ENCODE data around the gene LILRB3. TPM values are rescaled to one million over a fixed set of nuclear protein-coding genes. Genes with fewer than 3 reads are reported as not detected.
"Not testable (repeated sequence)": the region's sequence is repeated elsewhere in the genome, so short reads cannot be mapped to it uniquely, and the experiment has no call there.

Gene LILRB3
- total and polyA plus RNA-seq, 2 of the 4 experiments (the other 2 are of a cell fraction): not detected

GRCh38 chr19:54218259-54218658, 4.5 kb downstream of the LILRB3 start:
- Histone ChIP-seq H3K9me1 (ENCODE audit: insufficient read depth, low read length) (no peaks in the 10 kb centered on the region), H4K91ac (ENCODE audit: insufficient read depth, low read depth, low read length) (no peak overlapping the region), H3K14ac (replicated peaks; ENCODE audit: low read depth, low read length) (no peak overlapping the region), H3K9me3 (ENCODE audit: control insufficient read depth, insufficient read depth, low read length) (no peaks in the 10 kb centered on the region), H2BK120ac (ENCODE audit: low read depth, low read length) (no peak overlapping the region), H2AFZ (replicated peaks; ENCODE audit: low read length, poor library complexity) (no peak overlapping the region), H3K36me3 (ENCODE audit: control insufficient read depth, insufficient read depth, low read length) (no peaks in the 10 kb centered on the region), H3K56ac (ENCODE audit: extremely low read depth, insufficient read depth, low read length) (no peak overlapping the region), H3K18ac (ENCODE audit: low read depth, low read length) (no peak overlapping the region), H3K4ac (ENCODE audit: low read depth, low read length) (no peak overlapping the region), H2AK5ac (ENCODE audit: low read depth, low read length) (no peak overlapping the region), H3K9ac (ENCODE audit: low read depth, low read length) (no peak overlapping the region), H4K20me1 (ENCODE audit: insufficient read depth, low read length) (no peaks in the 10 kb centered on the region), H2BK15ac (ENCODE audit: low read depth, low read length) (no peak overlapping the region), H3K27ac (ENCODE audit: insufficient read depth, low read length) (no peak overlapping the region), H2BK5ac (ENCODE audit: low read depth, low read length, poor library complexity, severe bottlenecking) (no peak overlapping the region), H4K5ac (ENCODE audit: low read depth, low read length) (no peak overlapping the region), H4K8ac (ENCODE audit: low read depth in 2 of 2, low read length in 2 of 2) (no peak overlapping the region), H2BK20ac (ENCODE audit: low read depth, low read length) (no peak overlapping the region), H3K23ac (ENCODE audit: low read depth, low read length) (no peak overlapping the region), H3K4me2 (ENCODE audit: low read depth, low read length) (no peak overlapping the region), H3K79me1 (ENCODE audit: low read depth in 1 of 2, low read length in 2 of 2) (no peaks in the 10 kb centered on the region), H3K27me3 (ENCODE audit: control insufficient read depth, insufficient read depth, low read length) (peaks cover 5% of the 10 kb centered on the region; the same call in 1 of the 2 replicates), H3K4me1 (ENCODE audit: control insufficient read depth, insufficient read depth, low read length) (no peaks in the 10 kb centered on the region), H2AK9ac (replicated peaks; ENCODE audit: low read depth, low read length, poor library complexity) (no peak overlapping the region), H3K4me3 (ENCODE audit: insufficient read depth, low read depth, low read length) (no peak overlapping the region)
- dilution Hi-C loops (cut with HindIII; ENCODE audit: low sequenced_read_pairs, unreplicated experiment) (no loop called here), in situ Hi-C loops (cut with MboI; ENCODE audit: low sequenced_read_pairs) (no loop called here), intact Hi-C loops (cut with micrococcal nuclease) (no loop called here)
- ChIA-PET CTCF (no interaction called here), POLR2A (ENCODE audit: unreplicated experiment) (no interaction called here)
- no TSS peak for BruUV-seq (replicated peaks)
- ATAC-seq (ENCODE audit: low read depth) (no peak), DNase-seq (no peak)
- TF ChIP-seq POLR2A (IDR thresholded peaks at IDR 0.05; ENCODE audit: low read depth, low read length): no peak
- no peak for TF ChIP-seq CTCF (conservative IDR thresholded peaks at IDR 0.05; ENCODE audit: low read depth, low read length)
- WGBS, 2 experiments (ENCODE audit: extremely low coverage in 2 of 2, insufficient read length in 1 of 2): 80% methylated on average over 2 of the region's 8 CpGs; no CpG with 5 or more reads in 1 of the 2 experiments

- H3K36me3 ChIP-seq (ENCODE audit: control insufficient read depth, insufficient read depth, low read length); H3K79me1 ChIP-seq (ENCODE audit: low read depth in 1 of 2, low read length in 2 of 2); H3K56ac ChIP-seq (ENCODE audit: extremely low read depth, insufficient read depth, low read length); H3K4me2 ChIP-seq (ENCODE audit: low read depth, low read length); H3K9me1 ChIP-seq (ENCODE audit: insufficient read depth, low read length); H4K20me1 ChIP-seq (ENCODE audit: insufficient read depth, low read length); H4K5ac ChIP-seq (ENCODE audit: low read depth, low read length); POLR2A ChIA-PET (ENCODE audit: unreplicated experiment); BruUV-seq (replicated peaks); H2AFZ ChIP-seq (replicated peaks; ENCODE audit: low read length, poor library complexity); H3K4me1 ChIP-seq (ENCODE audit: control insufficient read depth, insufficient read depth, low read length); H2AK5ac ChIP-seq (ENCODE audit: low read depth, low read length); in situ Hi-C loops (cut with MboI; ENCODE audit: low sequenced_read_pairs); H3K9me3 ChIP-seq (ENCODE audit: control insufficient read depth, insufficient read depth, low read length); CTCF ChIA-PET; H3K4ac ChIP-seq (ENCODE audit: low read depth, low read length); H2AK9ac ChIP-seq (replicated peaks; ENCODE audit: low read depth, low read length, poor library complexity); H3K14ac ChIP-seq (replicated peaks; ENCODE audit: low read depth, low read length); H4K8ac ChIP-seq (ENCODE audit: low read depth in 2 of 2, low read length in 2 of 2); H2BK5ac ChIP-seq (ENCODE audit: low read depth, low read length, poor library complexity, severe bottlenecking); H3K9ac ChIP-seq (ENCODE audit: low read depth, low read length); H4K91ac ChIP-seq (ENCODE audit: insufficient read depth, low read depth, low read length); H3K27ac ChIP-seq (ENCODE audit: insufficient read depth, low read length); DNase-seq; H3K18ac ChIP-seq (ENCODE audit: low read depth, low read length); H3K27me3 ChIP-seq (ENCODE audit: control insufficient read depth, insufficient read depth, low read length); H2BK15ac ChIP-seq (ENCODE audit: low read depth, low read length); H2BK20ac ChIP-seq (ENCODE audit: low read depth, low read length); H2BK120ac ChIP-seq (ENCODE audit: low read depth, low read length); H3K23ac ChIP-seq (ENCODE audit: low read depth, low read length); dilution Hi-C loops (cut with HindIII; ENCODE audit: low sequenced_read_pairs, unreplicated experiment); H3K4me3 ChIP-seq (ENCODE audit: insufficient read depth, low read depth, low read length); ATAC-seq (ENCODE audit: low read depth); intact Hi-C loops (cut with micrococcal nuclease): not testable (repeated sequence)
- 46% methylated on average over 9 of the region's 20 CpGs; no CpG with 5 or more reads in 1 of the 2 experiments for WGBS, 2 experiments (ENCODE audit: extremely low coverage in 2 of 2, insufficient read length in 1 of 2)
Observed at GRCh38 chr19:54217517-54218247, 5.1 kb downstream of the LILRB3 start.
